CD4-positive, alpha-beta T cell treated with Interferon alpha-2 for 1 hour (primary cell): ENCODE measurements around the gene KAZN.

Experiments
- DNase-seq, 2 donors: peaks; one replicate each; pipeline ENCODE4 v3.0.0-alpha.2; 2020 to 2022

Gene KAZN

DNA sequence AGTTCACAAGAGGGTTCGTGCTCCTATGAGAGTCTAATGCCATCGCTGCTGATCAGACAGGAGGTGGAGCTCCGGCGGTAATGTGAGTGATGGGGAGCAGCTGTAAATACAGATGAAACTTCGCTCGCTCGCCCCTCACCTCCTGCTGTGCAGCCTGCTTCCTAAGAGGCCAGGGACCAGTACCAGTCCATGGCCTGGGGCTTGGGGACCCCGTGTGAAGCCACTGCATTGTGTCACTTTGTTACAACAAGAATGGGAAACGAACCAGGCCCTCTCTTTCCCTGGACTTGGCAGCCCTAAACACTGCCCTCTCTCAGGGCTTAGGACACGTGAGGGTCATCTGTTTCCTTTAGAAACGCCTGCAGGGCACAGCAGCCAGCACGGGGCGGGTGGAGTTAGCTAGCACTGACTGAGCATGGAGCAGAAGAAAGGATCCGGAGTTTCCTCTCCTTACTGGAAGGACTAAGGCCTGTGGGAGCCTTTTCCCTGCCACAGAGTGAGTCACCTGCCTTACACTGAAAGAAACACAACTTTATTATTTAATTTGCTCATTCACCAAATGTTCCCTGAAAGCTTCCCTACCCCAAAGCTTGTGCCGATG lies 369.9 kb downstream of the KAZN start:
- no peak for DNase-seq

DNA sequence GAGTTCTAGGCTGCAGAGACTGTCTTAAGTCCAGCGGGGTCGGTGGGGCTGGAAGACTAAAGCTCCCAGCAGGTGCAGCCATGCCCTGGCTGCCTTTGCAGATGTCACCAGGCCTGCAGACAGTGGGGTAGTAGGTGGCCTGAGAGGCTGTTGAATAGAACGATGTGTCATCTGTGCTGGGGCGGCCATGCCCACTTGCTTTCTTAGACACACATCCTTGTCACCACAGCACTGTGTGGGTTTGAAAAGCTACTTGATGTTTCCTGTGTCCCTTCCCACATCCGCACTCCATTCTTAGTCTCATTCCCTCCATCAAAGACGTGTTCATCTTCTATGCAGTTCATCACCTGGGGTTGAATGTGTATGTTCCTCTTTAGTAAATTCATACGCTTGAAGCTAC lies 370.5 kb downstream of the KAZN start:
- DNase-seq = peak in 1 of 2 donors; percentile 5

DNA sequence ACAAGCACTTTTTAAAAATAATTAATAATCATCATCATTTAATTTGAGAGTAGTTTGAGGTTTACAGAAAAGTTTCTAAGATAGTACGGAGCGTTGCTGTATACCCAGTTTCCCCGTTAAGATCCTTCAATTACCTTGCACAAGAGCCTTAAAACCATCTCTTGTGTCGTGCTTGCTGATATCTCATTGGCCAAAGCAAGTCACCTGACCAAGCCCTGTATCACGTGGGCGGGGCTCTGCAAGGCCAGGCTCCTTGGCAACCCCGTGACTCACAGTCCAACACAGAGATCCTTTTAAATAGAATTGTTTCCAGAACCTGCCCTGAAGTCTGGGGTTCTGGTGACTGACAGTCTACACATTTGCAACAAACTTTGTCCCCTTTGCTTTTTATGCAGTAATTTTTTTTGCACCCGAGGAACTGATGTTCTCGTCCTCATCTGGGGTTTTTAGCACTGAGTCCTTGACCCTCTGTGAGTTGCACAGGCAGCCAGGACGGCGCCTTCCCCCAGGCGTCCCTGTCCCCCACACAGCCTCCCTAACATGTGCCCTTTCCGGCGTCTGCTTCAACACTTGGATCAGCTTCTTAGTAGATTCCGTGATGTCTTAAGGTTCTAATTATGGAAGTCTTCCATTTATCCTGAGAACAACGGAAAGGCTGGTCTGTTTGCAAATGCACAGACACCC lies 371.8 kb downstream of the KAZN start:
- DNase-seq = no peak

DNA sequence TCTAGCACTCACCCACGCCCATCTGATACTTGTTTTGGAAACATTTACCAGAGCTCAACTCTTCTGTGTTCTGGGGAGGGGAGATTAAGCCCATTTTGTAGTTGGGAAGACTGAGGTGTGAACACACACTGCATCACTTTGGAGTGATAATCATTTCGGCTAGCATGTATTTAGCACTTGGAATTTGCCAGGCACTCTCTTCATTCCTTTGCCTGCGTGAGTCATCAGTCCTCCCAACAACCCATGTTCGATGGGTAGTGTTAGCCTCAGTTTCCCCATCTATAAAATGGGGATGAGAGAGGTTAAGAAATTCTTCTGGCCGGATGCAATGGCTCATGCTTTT lies 372.3 kb downstream of the KAZN start:
- no peak for DNase-seq

DNA sequence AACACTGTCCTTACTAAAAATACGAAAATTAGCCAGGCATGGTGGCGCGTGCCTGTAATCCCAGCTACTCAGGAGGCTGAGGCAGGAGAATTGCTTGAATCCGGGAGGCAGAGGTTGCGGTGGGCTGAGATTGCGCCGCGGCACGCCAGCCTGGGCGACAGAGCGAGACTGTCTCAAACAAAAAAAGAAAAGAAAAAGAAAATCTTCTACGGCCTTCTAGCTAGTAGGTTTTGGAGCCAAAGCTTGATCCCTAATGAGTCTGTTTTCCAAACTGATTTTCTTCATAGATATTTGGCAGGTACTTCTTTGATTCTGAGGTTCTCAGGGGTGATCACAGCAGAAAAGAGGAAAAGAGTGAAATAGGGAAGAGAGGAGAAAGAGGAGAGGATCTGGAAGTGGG lies 372.7 kb downstream of the KAZN start:
- no peak for DNase-seq

DNA sequence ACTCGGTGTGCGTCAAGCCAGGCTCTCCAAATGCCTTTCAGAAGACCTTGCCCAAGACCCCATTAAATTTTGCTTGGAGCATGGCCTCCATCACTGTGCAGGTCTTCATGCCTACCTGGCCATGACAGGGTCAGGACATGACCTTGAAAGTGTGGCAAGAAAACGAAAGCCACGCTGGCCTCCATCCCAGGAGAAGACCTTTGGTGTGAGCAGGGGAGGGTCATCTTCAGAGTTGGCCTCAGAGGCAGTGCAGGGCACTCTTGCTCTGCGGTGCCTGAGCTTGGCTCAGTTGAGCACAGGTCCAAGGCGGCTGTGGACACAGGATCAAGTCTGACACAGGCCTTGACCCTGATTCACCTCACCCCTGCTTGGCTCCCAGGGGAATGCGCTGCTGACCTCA lies 373.6 kb downstream of the KAZN start:
- no peak for DNase-seq

DNA sequence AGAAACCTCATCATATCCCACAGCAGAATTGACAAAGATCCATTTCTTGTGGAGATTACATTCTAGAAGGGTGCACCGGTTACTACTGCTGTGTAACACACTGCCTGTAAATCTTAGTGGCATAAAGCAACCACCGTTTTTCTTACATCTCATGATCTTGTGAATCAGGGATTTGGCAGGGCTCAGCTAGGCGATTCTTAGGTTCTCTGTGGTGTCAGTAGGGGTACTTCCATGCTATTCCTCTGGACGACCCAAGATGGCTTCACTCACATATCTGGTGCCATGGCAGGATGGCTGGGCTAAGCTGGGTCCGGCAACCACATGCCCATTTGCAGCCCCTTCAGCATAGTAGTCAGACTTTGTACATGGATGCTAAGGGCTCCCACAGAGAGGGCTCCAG lies 375.3 kb downstream of the KAZN start:
- DNase-seq = no peak

DNA sequence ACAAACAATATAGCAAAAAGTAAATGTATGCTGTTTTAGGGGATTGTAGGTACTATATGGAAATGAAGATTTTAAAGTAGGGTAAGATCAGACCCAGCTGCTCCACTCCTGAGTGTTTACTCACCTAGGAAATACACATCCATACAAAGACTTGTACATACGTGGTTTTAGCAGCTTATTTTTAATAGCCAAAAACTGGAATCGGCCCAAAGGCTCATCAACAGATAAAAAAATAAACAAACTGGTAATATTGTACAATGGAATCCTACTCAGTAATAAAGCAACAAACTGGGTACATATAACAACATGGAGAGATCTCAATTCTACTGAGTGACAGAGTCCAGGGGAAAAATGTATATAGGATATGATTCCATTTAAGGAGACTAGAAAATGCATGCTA lies 375.9 kb downstream of the KAZN start:
- no peak for DNase-seq

DNA sequence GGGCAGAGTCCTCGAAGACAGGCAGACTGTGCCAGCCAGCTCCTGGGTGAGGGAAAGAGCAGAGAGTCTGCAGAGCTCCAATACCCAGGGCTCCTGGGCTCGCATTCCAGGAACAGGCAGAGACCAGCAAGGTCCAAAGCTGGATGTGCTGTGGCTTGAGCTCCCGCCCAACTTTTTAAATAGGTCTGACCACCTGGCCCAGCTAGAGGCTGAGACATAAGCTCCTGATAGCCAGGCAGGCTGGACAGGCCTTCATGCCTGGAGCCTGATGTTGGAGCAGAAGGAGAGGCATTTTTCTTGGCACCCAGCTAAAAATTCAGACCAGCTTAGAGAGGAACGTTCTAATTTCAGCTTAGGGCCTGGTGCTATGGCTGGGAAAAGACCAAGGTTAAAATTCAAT lies 376.6 kb downstream of the KAZN start:
- DNase-seq = no peak

DNA sequence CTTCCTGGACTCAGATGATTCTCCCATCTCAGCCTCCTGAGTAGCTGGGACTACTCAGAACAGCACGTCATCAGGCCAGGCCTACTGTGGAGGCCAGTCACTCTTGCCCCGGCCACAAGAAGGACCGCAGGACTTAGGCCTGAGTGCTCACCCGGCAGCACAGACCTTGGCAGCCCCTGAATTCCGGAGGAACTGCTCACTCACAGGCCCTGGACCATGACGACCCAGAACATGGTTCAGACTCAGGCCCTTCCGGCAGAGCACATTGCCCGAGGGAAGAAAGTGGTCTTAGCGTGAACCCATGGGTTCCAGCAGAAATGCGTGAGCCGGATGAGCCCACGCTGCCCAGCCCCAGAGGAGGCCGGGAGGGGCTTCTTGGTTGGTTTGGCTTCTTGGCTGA lies 377.8 kb downstream of the KAZN start:
- no peak for DNase-seq

DNA sequence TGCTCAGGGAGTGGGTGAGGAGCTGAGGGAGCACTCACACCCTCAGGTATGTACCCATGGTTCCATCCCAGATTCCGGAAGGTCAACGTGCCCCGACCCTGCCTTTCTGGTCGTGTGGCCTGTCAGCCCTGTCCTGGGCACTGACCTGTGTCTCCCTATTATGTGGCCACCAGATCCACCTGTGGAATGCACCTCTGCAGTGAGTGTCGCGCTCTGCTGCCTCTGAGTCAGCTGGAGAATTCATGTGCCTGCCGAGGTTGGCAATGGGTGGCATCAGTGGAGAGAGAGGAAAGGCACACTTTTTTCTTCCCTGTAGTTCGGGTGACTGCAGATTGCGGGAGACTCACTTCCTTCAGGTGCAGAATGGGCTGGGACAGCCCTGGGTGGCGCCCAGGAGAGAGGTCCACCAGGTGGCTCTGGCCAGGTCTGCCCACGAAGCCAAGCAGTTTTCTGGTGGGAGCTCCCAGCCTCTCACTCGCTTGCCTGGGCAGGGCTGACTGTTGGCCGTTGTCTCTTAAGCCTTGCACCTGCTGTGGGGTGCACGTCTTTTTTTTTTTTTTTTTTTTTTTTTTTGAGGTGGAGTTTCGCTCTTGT lies 378.9 kb downstream of the KAZN start:
- DNase-seq = no peak

DNA sequence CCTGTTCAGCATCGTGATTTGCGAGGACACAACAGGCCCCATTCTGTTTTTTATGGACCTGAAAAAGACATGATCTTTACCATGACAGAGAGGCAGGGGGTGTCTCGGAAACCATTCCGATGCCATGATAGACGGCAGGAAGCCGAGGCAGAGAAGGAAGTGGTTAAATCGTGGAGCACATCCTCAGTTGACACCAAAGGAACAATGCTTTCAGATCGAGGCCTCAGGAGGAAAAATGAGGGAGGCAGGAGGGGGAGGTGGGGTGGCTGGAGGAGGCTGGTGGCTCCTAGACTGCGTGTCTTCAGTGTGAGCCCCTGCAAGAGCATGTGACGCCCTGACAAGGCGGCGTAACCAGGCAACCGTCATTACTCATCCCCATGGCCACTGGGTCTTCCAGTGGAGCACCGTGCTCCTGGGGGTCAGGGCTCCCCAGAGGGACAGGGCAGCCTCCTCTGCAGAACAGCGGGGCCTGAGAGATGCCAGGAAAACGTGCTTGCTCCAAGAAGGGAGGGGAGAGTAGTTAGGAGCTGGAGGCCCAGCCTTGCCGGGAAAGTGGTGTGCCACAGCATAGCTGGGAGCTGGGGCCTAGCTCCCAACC lies 382.2 kb downstream of the KAZN start:
- DNase-seq = no peak

DNA sequence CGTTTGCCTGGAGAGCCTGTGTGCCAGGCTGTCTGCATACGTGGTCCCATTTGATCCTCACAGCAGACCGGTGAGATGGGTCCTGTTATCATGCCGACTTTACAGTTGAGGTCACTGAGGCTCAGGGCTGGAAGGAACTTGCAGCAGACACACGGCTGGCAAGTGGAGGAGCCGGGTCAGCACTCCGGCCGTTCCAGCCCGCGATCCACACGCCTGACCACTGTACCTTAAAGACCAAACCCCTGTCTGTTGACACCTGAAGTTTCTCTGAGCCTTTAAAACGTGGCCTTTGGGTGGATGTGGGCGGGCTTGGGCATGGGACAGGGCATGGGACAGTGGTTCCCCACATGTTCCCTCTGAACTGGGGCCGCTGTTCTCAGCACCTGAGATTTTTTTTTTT lies 383.5 kb downstream of the KAZN start:
- no peak for DNase-seq

DNA sequence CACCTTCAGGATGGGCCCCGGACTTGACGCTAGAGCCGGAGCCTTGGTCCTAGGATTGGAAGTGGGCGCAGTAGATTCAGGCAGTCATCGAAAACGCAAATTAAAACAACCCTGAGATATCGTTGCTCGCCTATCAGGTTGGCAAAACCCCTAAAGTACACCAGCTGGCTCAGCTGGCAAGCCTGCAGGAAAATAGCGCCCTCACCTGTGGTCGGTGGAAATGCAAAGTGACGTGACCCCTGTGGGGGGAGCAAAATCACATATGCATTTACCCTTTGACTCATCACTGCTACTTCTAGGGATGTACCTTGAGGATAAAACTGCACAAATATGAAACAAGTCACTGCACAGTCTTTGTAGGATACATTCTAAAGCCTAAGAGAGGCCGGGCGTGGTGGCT lies 384.8 kb downstream of the KAZN start:
- DNase-seq = no peak

DNA sequence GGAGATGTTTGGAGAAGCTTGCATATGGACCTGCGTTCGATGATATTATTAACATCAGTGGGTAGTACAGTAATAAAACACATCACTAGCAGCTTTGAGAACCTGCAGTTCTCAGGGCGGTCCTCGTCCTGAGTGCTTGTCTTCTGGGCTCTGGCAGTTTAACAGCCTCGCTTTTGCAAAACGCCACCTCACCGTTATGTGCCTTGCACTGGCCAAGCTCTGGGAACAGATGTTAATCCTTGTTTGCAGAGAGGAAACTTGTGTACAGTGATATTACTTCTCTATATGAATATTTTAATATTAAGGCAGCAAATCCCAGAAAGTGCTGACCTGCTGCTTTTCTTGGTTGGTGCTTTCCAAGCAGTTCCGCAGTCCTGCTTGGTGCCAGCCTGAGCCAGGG lies 387.7 kb downstream of the KAZN start:
- DNase-seq = no peak

DNA sequence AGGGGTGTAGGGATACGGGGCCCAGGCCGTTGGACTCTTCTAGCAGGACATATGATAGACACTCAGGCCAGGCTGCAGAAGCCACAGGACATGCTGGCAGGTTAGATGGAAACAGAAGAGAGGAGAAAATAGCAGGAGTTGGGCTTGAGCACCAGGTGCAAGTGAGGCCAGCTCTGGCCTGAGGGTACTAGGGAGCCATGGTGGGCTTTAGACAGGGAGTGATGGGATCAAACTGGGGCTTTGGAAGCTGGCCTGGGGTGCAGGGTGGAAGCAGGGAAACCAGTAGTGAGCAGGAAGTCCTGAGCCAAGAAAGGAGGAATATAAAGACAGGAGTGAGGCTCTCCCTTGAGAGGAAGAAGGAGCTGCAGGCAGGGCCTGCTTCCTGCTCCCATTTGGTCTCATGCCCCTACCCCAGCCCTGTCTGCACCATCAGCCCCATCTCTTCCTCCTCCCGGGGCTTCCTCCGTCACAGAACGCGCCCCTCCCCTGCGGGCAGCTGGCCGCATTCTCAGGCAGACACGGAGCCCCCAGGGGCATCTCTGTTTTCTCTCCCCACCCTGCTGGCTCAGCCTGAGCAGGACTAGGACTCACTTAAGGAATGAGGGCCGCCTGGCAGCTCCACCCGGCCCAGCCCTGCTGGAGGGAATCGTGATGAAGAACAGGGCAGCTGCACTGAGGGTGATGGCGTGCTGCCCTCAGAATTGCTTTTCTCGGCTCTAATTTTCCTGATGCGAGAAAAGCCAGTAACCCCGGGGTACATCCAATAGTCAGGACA lies 389.5 kb downstream of the KAZN start:
- DNase-seq = no peak

DNA sequence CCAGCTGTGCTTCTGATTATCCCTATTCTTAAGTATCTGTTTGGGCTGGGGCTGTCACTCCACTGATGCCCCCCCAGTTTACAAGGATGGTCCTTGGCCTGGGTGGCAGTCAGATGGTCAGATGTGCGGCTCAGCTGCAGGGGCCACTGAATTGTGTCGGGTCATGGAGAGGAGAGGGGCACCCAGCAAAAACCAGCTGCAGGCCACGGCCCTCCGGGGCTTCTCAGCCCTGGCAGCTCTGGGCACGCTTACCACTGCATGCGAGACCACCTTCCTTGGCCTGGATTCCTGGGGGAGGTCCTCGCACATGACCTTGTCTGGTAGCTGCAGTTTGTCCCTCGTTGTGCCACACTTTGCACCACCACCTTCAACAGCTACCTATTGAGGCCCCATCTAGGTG lies 390.2 kb downstream of the KAZN start:
- DNase-seq = no peak

DNA sequence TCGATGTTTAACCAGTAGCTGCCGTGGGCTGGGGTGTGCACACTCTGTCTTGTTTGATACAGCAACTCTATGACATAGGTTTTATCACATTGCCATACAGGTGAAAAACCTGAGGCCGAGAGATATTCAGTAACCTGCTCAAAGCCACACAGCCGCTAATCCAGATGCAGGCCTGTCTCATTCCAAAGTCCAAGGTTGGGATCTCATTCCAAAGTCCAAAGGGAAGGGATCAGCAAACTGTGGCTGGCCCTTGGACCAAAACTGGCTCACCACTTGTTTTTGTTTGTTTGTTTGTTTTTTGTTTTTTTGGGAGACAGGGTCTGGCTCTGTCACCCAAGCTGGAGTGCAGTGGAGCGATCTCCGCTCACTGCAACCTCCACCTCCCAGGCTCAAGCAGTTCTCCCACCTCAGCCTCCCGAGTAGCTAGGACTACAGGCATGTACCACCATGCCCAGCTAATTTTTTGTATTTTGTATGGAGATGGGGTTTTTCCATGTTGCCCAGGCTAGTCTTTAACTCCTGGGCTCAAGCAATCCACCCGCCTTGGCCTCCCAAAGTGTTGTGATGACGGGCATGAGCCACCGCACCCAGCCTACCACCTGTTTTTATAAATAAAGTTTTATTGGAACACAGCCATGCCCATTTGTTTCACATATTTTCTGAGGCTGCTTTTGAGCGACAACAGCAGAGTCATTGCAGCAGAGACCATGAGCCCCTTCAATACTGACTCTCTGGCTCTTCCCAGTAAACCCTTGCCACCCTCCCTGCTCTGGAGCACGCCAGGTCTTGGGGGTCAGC lies 391.6 kb downstream of the KAZN start:
- DNase-seq = no peak

DNA sequence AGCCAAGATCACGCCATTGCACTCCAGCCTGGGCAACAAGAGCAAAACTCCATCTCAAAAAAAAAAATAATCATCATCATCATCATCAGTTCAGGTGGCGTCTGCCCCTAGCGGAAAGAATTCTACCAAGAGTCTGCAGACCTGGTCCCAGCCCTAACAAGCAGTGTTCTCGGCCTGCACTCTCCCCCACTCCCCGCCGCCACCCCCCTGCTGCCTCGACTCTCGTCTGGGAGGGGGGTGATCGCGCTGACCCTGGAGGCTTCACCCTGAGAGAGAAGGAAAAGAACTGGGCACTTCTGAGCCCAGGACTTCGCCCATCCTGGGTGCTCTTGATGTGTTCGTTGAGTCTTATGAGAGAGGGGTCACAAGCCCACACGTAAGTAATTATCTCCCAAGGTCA lies 394.9 kb downstream of the KAZN start:
- DNase-seq = no peak

DNA sequence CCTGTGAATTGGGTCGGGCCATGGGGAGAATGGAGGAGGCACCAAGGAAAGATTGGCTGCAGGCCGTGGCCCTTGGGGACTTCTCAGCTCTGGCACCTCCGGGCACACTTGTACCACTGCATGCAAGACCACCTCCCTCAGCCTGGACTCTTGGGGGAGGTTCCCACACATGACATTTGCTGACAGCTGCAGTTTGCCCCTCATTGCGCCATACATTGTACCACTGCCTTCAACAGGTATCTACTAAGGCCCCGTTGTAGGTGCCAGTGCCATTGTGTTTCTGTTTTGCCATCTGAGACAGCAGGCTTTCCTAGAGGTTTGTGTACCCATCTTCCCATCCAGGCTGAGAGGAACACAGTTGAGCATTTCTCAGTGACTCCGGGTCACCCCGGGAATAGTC lies 395.7 kb downstream of the KAZN start:
- no peak for DNase-seq

DNA sequence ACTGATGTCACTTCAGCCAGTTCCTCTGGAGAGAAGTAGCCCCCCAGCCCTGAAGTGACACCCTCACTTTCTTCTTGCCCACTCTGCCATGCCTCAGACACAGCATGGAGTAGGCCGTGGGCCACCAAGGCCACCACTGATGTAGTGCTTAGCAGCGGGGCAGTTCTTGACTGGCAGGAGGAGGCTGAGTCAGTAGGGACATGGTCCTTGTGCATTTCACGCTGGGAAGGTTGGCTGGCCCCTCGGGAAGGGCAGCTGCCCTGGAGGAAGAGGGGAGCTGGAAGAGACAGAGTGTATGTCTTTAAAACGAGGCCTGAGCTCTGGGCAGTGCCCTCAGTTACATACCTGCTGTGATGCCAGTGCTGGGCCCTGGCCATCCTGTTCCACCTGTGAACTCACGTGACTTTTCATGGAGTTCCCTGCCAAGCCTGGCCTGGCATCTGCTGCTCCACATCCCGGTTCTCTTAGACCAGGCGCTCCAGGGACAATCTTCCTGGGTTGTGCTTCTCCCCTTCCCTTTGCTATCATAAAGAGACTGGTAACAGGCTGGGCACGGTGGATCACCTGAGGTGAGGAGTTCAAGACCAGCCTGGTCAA lies 396.5 kb downstream of the KAZN start:
- no peak for DNase-seq
